Measurements from ENCODE around the gene MAPK11.

DNA sequence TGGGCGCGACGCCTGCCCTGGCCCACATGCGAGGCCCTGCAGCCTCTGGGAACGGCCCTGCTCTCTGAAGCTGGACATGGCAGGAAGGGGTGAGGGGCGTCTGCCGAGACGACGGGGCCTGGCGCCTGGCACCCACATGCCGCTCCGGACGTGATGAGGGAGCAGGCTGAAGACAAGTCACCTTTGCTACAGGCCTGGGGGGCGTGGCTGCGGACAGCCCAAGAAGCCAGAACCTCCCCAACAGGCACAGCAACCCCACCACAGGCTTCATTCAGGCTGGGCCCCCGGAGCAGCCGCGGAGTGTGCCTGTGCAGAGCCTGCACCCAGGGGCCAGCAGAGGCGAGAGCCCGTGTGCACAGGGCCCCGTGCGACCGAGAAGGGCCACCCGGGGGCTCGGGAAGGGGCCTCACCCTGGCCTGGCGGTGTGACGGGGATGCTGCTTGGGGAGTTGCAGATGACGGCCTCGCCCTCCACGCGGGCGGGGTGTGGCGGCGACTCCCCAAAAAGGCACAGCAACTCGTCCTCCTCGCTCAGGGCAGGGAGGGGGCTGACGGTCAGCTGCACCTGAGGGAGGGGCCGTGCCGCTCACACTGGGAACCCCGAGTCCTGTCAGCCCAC lies 16.6 kb upstream of the MAPK11 start:
- TF ChIP-seq, protein P1, sequence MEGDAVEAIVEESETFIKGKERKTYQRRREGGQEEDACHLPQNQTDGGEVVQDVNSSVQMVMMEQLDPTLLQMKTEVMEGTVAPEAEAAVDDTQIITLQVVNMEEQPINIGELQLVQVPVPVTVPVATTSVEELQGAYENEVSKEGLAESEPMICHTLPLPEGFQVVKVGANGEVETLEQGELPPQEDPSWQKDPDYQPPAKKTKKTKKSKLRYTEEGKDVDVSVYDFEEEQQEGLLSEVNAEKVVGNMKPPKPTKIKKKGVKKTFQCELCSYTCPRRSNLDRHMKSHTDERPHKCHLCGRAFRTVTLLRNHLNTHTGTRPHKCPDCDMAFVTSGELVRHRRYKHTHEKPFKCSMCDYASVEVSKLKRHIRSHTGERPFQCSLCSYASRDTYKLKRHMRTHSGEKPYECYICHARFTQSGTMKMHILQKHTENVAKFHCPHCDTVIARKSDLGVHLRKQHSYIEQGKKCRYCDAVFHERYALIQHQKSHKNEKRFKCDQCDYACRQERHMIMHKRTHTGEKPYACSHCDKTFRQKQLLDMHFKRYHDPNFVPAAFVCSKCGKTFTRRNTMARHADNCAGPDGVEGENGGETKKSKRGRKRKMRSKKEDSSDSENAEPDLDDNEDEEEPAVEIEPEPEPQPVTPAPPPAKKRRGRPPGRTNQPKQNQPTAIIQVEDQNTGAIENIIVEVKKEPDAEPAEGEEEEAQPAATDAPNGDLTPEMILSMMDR (IDR thresholded peaks at IDR 0.05), result no peak
- no peak for TF ChIP-seq POLR2A (IDR thresholded peaks at IDR 0.05)
